NCI-H128 (cell line): Measurements from ENCODE around the gene AP4M1.
A peak's percentile ranks its signal among the peaks of the same experiment; 100 is the strongest.

Experiments used
- DNase-seq: peaks from one replicate; lab custom pipeline; 2025; ENCODE audit not compliant: unreplicated experiment; lab: John Stamatoyannopoulos, UW

Gene AP4M1

GRCh38 chr7:100085515-100085914 is 15.9 kb upstream of the AP4M1 start:
- DNase-seq: no peak

- no peak for DNase-seq
Measured at GRCh38 chr7:100087055-100087750, 14.2 kb upstream of the AP4M1 start.

- DNase-seq: no peak
Measured at GRCh38 chr7:100088095-100088620, 13.3 kb upstream of the AP4M1 start.

GRCh38 chr7:100088621-100089457 is 12.6 kb upstream of the AP4M1 start, which contains the start of gene COPS6:
TSS of gene COPS6 (plus strand) at chr7:100088969. CDS start at chr7:100088991, 22 bp downstream.
- DNase-seq: peak; percentile 51

GRCh38 chr7:100089458-100090196 is 11.8 kb upstream of the AP4M1 start:
- no peak for DNase-seq

- no peak for DNase-seq
Measured at GRCh38 chr7:100090527-100091410, 10.7 kb upstream of the AP4M1 start.

GRCh38 chr7:100091411-100092181 is 9.8 kb upstream of the AP4M1 start:
- DNase-seq: no peak

GRCh38 chr7:100093054-100093453 is 8.4 kb upstream of the AP4M1 start:
- DNase-seq: no peak

GRCh38 chr7:100093498-100093897 is 7.9 kb upstream of the AP4M1 start:
- DNase-seq: no peak

- no peak for DNase-seq
Measured at GRCh38 chr7:100093925-100094486, 7.4 kb upstream of the AP4M1 start.

- no peak for DNase-seq
Measured at GRCh38 chr7:100095289-100095688, 6.2 kb upstream of the AP4M1 start.

- no peak for DNase-seq
Measured at GRCh38 chr7:100095704-100096103, 5.7 kb upstream of the AP4M1 start.

- no peak for DNase-seq
Measured at GRCh38 chr7:100098913-100099312, 2.5 kb upstream of the AP4M1 start.

- DNase-seq: no peak
Measured at GRCh38 chr7:100099452-100099851, 2.0 kb upstream of the AP4M1 start.

- peak; percentile 89 for DNase-seq
Measured at GRCh38 chr7:100100420-100101015, 925 bp upstream of the AP4M1 start.

GRCh38 chr7:100102950-100103840 is 1.8 kb downstream of the AP4M1 start:
- no peak for DNase-seq

GRCh38 chr7:100105534-100105933 is 4.1 kb downstream of the AP4M1 start:
- DNase-seq: no peak

GRCh38 chr7:100106633-100107032 is 5.2 kb downstream of the AP4M1 start:
- no peak for DNase-seq
